ENCODE data around the gene MYOCD.

DNA sequence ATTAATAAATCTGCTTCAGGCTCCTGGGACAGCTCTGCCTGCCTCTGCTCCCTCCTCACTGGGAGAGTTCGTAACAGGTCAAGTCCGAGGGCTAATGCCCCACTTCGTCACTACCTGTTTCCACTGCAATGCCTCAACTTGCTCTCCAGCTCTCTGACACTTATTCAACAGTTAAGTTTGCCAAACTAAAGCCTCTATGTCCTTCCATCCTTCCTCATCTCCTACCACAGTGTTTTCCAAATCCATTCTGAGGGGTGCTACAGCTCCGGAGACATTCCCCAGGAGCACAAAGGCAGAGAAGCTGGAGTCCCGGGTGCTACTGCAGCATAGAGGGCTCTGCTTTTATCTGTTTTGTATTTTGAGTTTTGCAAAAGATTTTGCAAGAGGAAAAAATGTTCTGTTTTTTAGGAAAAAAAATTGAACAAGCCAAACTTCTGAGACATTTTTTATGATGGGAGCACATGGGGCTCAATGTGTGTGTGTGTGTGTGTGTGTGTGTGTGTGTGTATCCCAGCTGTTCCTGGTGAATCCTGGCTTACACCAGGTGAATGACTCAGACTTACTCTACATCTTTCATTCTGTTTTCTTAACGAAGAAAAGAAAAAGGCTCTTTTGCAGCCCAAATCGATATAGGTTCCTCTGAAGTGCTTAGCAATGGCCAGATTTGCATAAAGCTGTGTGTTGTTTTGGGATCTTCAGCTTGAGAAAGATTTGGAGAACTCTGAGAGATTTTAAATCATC lies 46.1 kb upstream of the MYOCD start:
- TF ChIP-seq YY1 (IDR thresholded peaks at IDR 0.05; ENCODE audit: insufficient read depth, insufficient read length) (no peak), ZNF274 (IDR thresholded peaks at IDR 0.05; ENCODE audit: low read depth, low read length) (no peak)
